Spleen (tissue), 7 donors: ENCODE measurements around the gene ROMO1.

Experiments used
- POLR2A ChIP-seq, 3 donors: fragments of 450-650 bp; IDR thresholded peaks; one replicate each; pipeline ENCODE4 v1.5.1; 2017; ENCODE audit warnings: antibody characterized with exemption in 3 of 3, mild to moderate bottlenecking in 1 of 3
- POLR2AphosphoS5 ChIP-seq, 3 donors: sonication (generic); formaldehyde crosslinking; IDR thresholded peaks; one replicate each; pipeline ENCODE4 v1.5.1; 2017; ENCODE audit warnings: antibody characterized with exemption in 3 of 3
- TF ChIP-seq, protein P1 (sequence below), 11 experiments: fragments of 200-600 bp in 7 of 11; fragments of 450-650 bp in 4 of 11; sonication (generic) in 4 of 11; IDR thresholded peaks in 8 of 11; conservative IDR thresholded peaks in 3 of 11; 1 replicate in 7 of 11; 2 replicates in 4 of 11; pipeline versions ENCODE4 v1.4.0 to v1.8.0; 2016 to 2021; ENCODE audit warnings: antibody characterized with exemption in 11 of 11, inconsistent platforms in 4 of 11, mild to moderate bottlenecking in 1 of 11
- donor health status: DM: no; HTN: no; CAD: no; lungs with moderate emphysema.
- donor health status: DM: no; HTN: no; CAD: no.
- donor health status: DM: no; HTN: no; CAD: no.

DNA sequence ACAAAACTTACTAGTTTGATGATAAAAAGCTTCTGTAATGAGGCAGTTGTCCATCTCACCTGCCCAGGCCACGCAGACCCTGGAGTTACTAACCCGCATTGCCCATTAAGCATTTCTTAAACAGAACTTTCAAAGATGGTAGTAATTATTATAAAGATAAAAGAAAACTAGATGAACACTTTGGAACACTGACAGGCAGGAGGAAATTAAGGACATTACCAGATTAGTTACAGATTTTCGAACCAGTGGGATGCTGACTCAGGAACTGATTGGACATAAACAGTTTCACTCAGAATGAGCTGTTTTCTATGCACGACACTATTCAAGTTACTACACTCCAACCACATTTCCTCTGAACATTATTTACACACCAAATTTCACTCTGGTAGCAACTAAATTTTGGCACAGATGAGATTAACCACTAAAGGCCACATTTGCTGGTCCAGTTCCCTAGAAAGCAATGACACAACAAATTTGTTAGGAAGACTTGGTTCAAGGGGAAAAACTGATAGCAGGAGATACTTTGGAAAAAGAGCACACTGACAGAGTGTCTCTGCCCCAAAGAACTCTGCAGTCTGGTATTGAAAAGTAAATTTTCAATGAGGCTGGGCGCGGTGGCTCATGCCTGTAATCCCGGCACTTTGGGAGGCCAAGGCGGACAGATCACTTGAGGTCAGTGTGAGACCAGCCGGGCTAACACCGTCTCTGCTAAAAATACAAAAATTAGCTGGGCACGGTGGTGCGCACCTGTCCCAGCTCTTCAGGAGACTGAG is 3.0 kb downstream of the ROMO1 start:
- TF ChIP-seq, protein P1, sequence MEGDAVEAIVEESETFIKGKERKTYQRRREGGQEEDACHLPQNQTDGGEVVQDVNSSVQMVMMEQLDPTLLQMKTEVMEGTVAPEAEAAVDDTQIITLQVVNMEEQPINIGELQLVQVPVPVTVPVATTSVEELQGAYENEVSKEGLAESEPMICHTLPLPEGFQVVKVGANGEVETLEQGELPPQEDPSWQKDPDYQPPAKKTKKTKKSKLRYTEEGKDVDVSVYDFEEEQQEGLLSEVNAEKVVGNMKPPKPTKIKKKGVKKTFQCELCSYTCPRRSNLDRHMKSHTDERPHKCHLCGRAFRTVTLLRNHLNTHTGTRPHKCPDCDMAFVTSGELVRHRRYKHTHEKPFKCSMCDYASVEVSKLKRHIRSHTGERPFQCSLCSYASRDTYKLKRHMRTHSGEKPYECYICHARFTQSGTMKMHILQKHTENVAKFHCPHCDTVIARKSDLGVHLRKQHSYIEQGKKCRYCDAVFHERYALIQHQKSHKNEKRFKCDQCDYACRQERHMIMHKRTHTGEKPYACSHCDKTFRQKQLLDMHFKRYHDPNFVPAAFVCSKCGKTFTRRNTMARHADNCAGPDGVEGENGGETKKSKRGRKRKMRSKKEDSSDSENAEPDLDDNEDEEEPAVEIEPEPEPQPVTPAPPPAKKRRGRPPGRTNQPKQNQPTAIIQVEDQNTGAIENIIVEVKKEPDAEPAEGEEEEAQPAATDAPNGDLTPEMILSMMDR (IDR thresholded peaks at IDR 0.05 in 8 of 11, conservative IDR thresholded peaks at IDR 0.05 in 3 of 11), result no peak
- TF ChIP-seq POLR2AphosphoS5 (IDR thresholded peaks at IDR 0.05) (peak; percentile 52 to 73 (median 54)), POLR2A (IDR thresholded peaks at IDR 0.05) (no peak)
